OCI-LY1 (cell line): Measurements from ENCODE around the gene WDR72.

Experiments
- CTCF ChIP-seq: fragments of 200-600 bp; sonication (generic), shearing (Covaris generic); IDR thresholded peaks from 2 replicates; pipeline ENCODE4 v1.5.1; 2017; ENCODE audit warnings: mild to moderate bottlenecking, antibody characterized with exemption, low read length, moderate library complexity, mixed read lengths
- EZH2 ChIP-seq: fragments of 200-600 bp; sonication (generic), shearing (Covaris generic); IDR thresholded peaks from 2 replicates; pipeline ENCODE4 v1.8.0; 2017; ENCODE audit warnings: borderline replicate concordance, mixed run types, mild to moderate bottlenecking, antibody characterized with exemption, low read length, moderate library complexity, mixed read lengths

- TF ChIP-seq CTCF (no peak), EZH2 (no peak)
Measured at GRCh38 chr15:53555226-53555625, 204.2 kb downstream of the WDR72 start.
